Measurements from ENCODE around the gene FAF1.
"Not testable (repeated sequence)": the region's sequence is repeated elsewhere in the genome, so short reads cannot be mapped to it uniquely, and the experiment has no call there.

The FAF1 gene

DNA sequence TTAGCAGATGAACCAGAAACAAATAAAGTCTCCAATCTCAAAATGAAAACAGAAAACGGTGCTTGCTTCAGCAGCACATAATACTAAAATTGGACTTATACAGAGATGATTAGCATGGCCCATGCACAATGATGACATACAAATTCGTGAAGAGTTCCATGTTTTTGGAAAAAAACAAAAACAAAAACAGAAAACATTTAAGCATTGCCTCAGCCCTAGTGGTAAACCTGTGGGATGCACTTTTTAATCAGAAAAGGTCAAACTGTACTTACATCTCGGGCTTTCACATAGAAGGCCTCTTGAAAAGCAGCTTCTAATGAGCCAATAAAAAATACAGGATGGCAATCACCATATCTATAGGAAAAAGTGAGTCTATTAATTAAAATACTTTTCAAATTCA is 377.7 kb downstream of the FAF1 start:
- Mint-ChIP-seq H3K27me3 (ENCODE audit: low read depth) (no peaks in the 10 kb centered on the region), H3K4me1 (ENCODE audit: low read depth) (no peaks in the 10 kb centered on the region), H3K27ac (no peak overlapping the region), H3K9me3 (no peaks in the 10 kb centered on the region), H3K4me3 (no peak overlapping the region), H3K36me3 (ENCODE audit: low read depth) (peaks cover 7% of the 10 kb centered on the region)
- no peak for DNase-seq (ENCODE audit: low spot score)

- H3K27me3 Mint-ChIP-seq (ENCODE audit: low read depth): no peaks in the 10 kb centered on the region
- H3K9me3 Mint-ChIP-seq: no peaks in the 10 kb centered on the region
- H3K4me3 Mint-ChIP-seq: no peak overlapping the region
- H3K27ac Mint-ChIP-seq: no peak overlapping the region
- no peak for DNase-seq (ENCODE audit: low spot score)
- no peaks in the 10 kb centered on the region for H3K4me1 Mint-ChIP-seq (ENCODE audit: low read depth)
- peaks cover 5% of the 10 kb centered on the region for H3K36me3 Mint-ChIP-seq (ENCODE audit: low read depth)
Measured at GRCh38 chr1:50570066-50570468, 390.0 kb downstream of the FAF1 start.

DNA sequence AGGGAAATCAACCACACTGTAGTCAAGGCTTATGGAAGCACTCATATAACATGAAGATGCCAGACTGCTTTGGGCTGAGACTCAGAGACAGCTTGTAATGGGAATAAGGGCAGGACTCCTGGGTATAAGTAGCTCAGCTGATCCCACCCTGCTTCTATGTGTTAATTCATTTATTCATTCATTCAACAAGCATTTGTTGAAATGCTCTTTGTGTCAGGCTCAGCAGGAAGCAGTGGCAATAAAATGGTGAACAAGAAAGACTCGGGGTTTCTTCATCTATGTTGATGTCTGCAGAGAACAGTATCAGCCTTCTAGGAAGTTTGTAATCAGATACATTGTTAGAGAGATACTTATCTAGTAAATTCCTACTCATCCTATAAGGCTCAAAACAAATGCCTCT is 391.3 kb downstream of the FAF1 start:
- no peak overlapping the region for H3K4me3 Mint-ChIP-seq
- DNase-seq (ENCODE audit: low spot score): no peak
- H3K36me3 Mint-ChIP-seq (ENCODE audit: low read depth): peaks cover 7% of the 10 kb centered on the region
- no peaks in the 10 kb centered on the region for H3K9me3 Mint-ChIP-seq
- no peaks in the 10 kb centered on the region for H3K27me3 Mint-ChIP-seq (ENCODE audit: low read depth)
- no peaks in the 10 kb centered on the region for H3K4me1 Mint-ChIP-seq (ENCODE audit: low read depth)
- H3K27ac Mint-ChIP-seq: no peak overlapping the region

GRCh38 chr1:50566405-50566804 is 393.7 kb downstream of the FAF1 start:
- H3K9me3 Mint-ChIP-seq: no peaks in the 10 kb centered on the region
- no peak overlapping the region for H3K4me3 Mint-ChIP-seq
- H3K4me1 Mint-ChIP-seq (ENCODE audit: low read depth): no peaks in the 10 kb centered on the region
- peaks cover 10% of the 10 kb centered on the region for H3K36me3 Mint-ChIP-seq (ENCODE audit: low read depth)
- DNase-seq (ENCODE audit: low spot score): no peak
- H3K27me3 Mint-ChIP-seq (ENCODE audit: low read depth): no peaks in the 10 kb centered on the region
- H3K27ac Mint-ChIP-seq: no peak overlapping the region

DNA sequence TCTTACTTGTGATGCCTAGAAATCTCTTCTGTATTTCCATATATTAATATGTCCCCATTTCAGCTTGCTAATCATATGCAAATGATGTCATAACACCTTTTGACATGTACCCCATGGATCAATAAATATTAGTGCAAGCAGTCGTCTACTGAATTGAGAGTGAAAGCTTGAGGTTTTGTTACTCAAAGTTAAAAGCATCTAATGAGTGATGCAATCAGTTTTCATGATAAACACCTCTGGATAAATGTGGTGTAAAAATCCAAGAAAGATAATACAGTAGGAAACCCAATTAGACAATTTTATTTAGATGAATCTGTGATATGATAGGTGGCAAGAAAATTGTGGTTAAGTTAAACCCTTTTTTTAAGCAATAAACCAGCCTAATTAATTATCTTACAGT is 395.6 kb downstream of the FAF1 start:
- Mint-ChIP-seq H3K36me3 (ENCODE audit: low read depth) (peaks cover 10% of the 10 kb centered on the region), H3K4me3 (no peak overlapping the region), H3K27me3 (ENCODE audit: low read depth) (no peaks in the 10 kb centered on the region), H3K9me3 (no peaks in the 10 kb centered on the region), H3K27ac (no peak overlapping the region), H3K4me1 (ENCODE audit: low read depth) (no peaks in the 10 kb centered on the region)
- no peak for DNase-seq (ENCODE audit: low spot score)

DNA sequence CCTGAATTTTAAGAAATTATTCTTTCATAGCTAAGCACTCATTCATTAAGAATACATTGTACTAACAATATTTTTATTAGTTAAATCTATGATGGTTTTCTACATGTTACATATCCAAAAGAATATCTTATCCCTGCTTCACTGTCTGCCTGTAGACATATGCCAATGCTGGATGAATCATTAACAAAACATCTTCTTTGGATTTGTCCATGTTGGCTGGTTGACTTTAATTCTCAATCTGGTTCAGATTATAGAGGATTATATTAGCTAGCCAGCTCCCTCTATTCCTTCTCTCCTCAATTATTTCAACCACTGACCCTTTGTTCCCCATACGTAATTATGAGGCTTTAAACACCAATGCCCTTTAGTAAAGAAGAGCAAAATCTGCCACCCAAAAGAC is 398.0 kb downstream of the FAF1 start:
- DNase-seq (ENCODE audit: low spot score): no peak
- no peaks in the 10 kb centered on the region for H3K9me3 Mint-ChIP-seq
- no peaks in the 10 kb centered on the region for H3K27me3 Mint-ChIP-seq (ENCODE audit: low read depth)
- no peak overlapping the region for H3K27ac Mint-ChIP-seq
- no peak overlapping the region for H3K4me3 Mint-ChIP-seq
- H3K36me3 Mint-ChIP-seq (ENCODE audit: low read depth): peaks cover 10% of the 10 kb centered on the region
- H3K4me1 Mint-ChIP-seq (ENCODE audit: low read depth): no peaks in the 10 kb centered on the region

GRCh38 chr1:50559421-50559820 is 400.6 kb downstream of the FAF1 start:
- no peaks in the 10 kb centered on the region for H3K4me1 Mint-ChIP-seq (ENCODE audit: low read depth)
- peaks cover 8% of the 10 kb centered on the region for H3K36me3 Mint-ChIP-seq (ENCODE audit: low read depth)

DNA sequence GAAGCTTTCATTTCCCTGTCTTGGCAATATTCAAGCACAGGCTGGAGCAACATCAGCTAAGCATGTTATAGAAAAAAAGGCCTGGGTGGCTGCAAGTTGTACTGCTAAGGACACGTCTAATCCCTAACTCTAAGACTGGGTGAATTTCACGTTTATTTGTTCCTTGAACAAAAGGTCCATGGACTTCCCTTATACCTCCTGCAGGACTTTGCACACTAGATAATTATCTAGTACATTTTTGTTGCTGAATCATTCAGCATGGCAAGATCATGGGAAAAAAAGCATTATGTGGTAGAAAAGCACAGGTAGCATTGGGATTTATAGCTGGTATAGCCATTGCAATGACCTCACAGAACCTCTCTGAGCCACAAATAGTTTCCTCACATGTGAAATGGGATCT is 406.1 kb downstream of the FAF1 start:
- Mint-ChIP-seq H3K27me3 (ENCODE audit: low read depth) (no peaks in the 10 kb centered on the region), H3K4me3 (no peak overlapping the region), H3K4me1 (ENCODE audit: low read depth) (no peaks in the 10 kb centered on the region), H3K27ac (no peak overlapping the region), H3K36me3 (ENCODE audit: low read depth) (no peaks in the 10 kb centered on the region), H3K9me3 (no peaks in the 10 kb centered on the region)
- no peak for DNase-seq (ENCODE audit: low spot score)

More at GRCh38 chr1:50559421-50559820, 400.6 kb downstream of the FAF1 start:
- Mint-ChIP-seq H3K27me3 (ENCODE audit: low read depth) (no peaks in the 10 kb centered on the region), H3K4me3 (no peak overlapping the region), H3K9me3 (no peaks in the 10 kb centered on the region), H3K27ac (no peak overlapping the region)
- DNase-seq (ENCODE audit: low spot score): no peak

DNA sequence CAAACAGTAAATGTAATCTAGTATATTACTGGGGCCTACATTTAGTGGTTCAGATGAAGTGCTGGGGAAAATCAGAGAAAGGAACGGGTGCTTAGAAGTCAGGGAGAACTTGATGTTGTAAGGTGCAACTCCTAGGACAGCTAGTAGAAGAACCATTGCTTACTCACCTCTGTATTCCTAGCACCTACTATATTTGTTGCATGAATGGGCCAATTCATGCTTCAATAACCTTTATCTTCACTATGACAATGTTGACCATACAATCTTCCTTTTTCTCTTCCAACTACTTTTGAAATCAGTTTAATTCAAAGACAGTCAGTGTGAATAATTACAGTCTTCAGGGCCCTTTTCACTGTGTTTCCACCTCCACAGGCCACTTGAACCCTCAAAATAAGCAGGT is 411.8 kb downstream of the FAF1 start:
- DNase-seq (ENCODE audit: low spot score): no peak
- H3K27ac Mint-ChIP-seq: no peak overlapping the region
- no peaks in the 10 kb centered on the region for H3K36me3 Mint-ChIP-seq (ENCODE audit: low read depth)
- no peak overlapping the region for H3K4me3 Mint-ChIP-seq
- no peaks in the 10 kb centered on the region for H3K9me3 Mint-ChIP-seq
- no peaks in the 10 kb centered on the region for H3K27me3 Mint-ChIP-seq (ENCODE audit: low read depth)
- peaks cover 2% of the 10 kb centered on the region for H3K4me1 Mint-ChIP-seq (ENCODE audit: low read depth)

GRCh38 chr1:50542362-50542761 is 417.7 kb downstream of the FAF1 start:
- Mint-ChIP-seq H3K36me3 (ENCODE audit: low read depth) (peaks cover 2% of the 10 kb centered on the region), H3K9me3 (no peaks in the 10 kb centered on the region), H3K27ac (no peak overlapping the region), H3K4me3 (no peak overlapping the region), H3K4me1 (ENCODE audit: low read depth) (peaks cover 2% of the 10 kb centered on the region), H3K27me3 (ENCODE audit: low read depth) (no peaks in the 10 kb centered on the region)
- no peak for DNase-seq (ENCODE audit: low spot score)

GRCh38 chr1:50538476-50538875 is 421.6 kb downstream of the FAF1 start:
- Mint-ChIP-seq H3K36me3 (ENCODE audit: low read depth) (peaks cover 2% of the 10 kb centered on the region), H3K27ac (no peak overlapping the region), H3K9me3 (no peaks in the 10 kb centered on the region), H3K4me3 (no peak overlapping the region), H3K4me1 (ENCODE audit: low read depth) (no peaks in the 10 kb centered on the region), H3K27me3 (ENCODE audit: low read depth) (no peaks in the 10 kb centered on the region)
- DNase-seq (ENCODE audit: low spot score): no peak

DNA sequence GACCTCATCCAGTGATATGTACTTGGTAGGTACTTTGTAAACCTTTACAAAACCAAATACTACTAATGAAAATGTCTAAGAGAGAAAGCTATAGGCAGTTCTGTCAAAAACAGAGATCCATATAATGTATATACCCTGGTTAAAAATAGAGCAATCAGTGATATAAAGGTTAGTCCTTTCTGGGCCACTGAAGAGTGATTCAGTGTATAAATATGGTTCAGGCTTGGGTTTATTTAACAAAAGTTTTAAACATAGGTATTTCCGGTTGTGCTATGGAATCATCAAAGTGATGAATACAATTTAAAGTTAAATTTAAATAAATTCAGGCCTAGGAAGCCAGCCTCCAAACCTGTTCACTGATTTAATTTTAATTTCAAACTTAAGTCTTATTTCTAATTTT is 428.5 kb downstream of the FAF1 start:
- H3K4me1 Mint-ChIP-seq (ENCODE audit: low read depth): no peaks in the 10 kb centered on the region
- peaks cover 6% of the 10 kb centered on the region for H3K36me3 Mint-ChIP-seq (ENCODE audit: low read depth)
- no peaks in the 10 kb centered on the region for H3K9me3 Mint-ChIP-seq
- H3K27ac Mint-ChIP-seq: no peak overlapping the region
- no peak for DNase-seq (ENCODE audit: low spot score)
- no peaks in the 10 kb centered on the region for H3K27me3 Mint-ChIP-seq (ENCODE audit: low read depth)
- no peak overlapping the region for H3K4me3 Mint-ChIP-seq

DNA sequence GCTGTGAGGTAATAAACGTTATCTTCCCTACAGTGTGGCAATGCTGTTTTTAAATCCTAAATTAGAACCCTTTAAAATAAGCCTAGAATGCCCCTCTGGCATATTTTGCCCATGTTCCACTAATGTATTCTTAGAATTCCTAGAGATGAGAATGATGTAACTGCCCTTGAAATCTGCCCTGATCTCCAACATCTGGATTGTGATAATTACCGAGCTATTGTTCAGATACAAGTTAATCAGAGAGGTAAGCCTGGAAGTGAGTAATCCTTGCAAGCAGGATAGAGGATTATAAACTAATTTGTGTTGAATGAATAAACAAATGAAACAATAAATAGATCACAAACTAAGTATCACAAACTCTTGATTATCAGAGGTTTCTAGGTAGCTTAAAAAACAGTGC is 429.0 kb downstream of the FAF1 start:
- DNase-seq (ENCODE audit: low spot score): no peak
- H3K27me3 Mint-ChIP-seq (ENCODE audit: low read depth): no peaks in the 10 kb centered on the region
- no peaks in the 10 kb centered on the region for H3K4me1 Mint-ChIP-seq (ENCODE audit: low read depth)
- H3K36me3 Mint-ChIP-seq (ENCODE audit: low read depth): peaks cover 6% of the 10 kb centered on the region
- H3K9me3 Mint-ChIP-seq: no peaks in the 10 kb centered on the region
- H3K27ac Mint-ChIP-seq: no peak overlapping the region
- no peak overlapping the region for H3K4me3 Mint-ChIP-seq

DNA sequence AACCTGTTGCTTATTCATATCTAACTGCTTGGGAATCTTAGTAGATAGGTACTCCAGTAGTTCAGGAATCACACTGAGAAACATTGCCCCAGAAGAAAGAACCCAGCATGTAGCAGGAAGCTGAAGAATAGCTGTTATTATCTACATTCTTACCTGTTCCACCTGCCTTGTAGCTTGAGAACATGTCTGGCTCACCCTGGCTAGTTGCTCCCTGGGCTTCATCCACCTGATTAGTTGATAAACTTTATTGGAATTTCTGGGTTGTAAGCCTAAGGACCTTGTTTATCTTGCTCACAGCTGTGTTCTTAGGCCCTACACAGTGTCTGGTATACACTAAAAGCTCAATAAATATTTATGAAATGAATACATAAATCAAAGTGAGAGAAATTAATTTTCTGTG is 430.6 kb downstream of the FAF1 start:
- Mint-ChIP-seq H3K27me3 (ENCODE audit: low read depth) (no peaks in the 10 kb centered on the region), H3K27ac (no peak overlapping the region), H3K4me1 (ENCODE audit: low read depth) (no peaks in the 10 kb centered on the region), H3K9me3 (no peaks in the 10 kb centered on the region), H3K36me3 (ENCODE audit: low read depth) (peaks cover 11% of the 10 kb centered on the region), H3K4me3 (no peak overlapping the region)
- no peak for DNase-seq (ENCODE audit: low spot score)

DNA sequence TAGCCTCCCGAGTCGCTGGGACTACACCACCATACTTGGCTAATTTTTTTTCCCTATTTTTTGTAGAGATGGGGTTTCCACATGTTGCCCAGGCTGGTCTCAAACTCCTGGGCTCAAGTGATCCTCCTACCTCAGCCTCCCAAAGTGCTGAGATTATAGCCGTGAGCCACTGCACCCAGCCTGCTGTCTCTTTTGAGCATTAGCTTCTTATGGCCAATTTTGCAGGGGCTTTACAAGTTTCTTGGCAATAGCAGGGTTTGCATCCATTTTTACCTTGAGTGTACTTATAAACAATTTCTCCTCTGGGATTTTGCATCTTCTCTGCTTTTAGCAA is 432.1 kb downstream of the FAF1 start:
- H3K27ac Mint-ChIP-seq; H3K4me3 Mint-ChIP-seq; H3K9me3 Mint-ChIP-seq; H3K4me1 Mint-ChIP-seq (ENCODE audit: low read depth); H3K27me3 Mint-ChIP-seq (ENCODE audit: low read depth); DNase-seq (ENCODE audit: low spot score): not testable (repeated sequence)
- peaks cover 13% of the 10 kb centered on the region for H3K36me3 Mint-ChIP-seq (ENCODE audit: low read depth)
